K562 treated with DMSO at 1 percent for 48 hours (cell line): ENCODE data around the gene HOXA10. TPM values are rescaled to one million over a fixed set of nuclear protein-coding genes. Genes with fewer than 3 reads are reported as not detected.

ENCODE experiments used
- total RNA-seq: library from RNA; unstranded; fragments of 300-600 nt; gene quantifications from 2 replicates; pipeline ENCODE4 v1.2.3, GENCODE V29; 2022; ENCODE audit warnings: low replicate concordance; ENCODE audit errors: extremely low read depth

HOXA10 gene
- not detected in 2 replicates for total RNA-seq

DNA sequence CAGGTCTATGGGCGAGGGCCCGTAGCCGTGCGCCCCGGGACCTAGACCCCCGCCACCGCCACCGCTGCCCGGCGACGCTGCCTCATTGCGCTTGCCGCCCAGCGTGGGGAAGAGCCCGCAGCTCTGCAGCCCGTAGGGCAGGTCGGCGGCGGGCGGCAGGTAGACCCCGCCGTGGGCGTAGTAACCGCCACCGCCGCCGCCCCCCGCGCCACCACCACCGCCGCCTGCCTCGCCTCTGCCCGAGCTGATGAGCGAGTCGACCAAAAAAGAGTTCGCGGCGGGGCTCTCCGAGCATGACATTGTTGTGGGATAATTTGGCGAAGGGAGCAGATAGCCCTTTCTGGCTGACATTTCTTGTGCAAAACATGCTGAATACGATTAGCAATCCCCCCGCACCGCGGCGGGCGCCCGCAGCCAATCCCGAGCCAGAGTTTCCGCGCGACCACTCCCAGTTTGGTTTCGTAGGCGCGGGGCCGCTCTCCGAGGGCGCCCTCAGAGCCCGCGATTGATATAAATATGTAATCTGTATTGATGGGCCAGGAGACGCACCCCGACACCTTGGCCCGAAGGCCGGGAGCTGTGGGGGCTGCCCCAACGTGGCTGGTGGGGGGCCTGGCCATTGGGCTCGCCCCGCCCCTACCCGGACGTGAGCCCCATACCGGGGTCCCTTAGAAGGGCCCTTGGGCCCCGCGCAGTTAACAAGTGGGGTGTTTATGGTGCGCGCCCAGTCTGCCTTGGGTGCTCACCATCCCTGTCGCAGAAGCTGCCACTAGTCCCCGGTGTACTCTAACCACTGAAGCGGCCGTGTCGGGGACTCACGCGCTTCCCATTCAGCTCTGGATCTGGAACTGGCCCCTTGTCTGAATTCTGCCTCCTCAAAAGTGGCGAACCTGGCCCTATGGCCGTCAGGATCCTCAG is at the start of gene HOXA10:
TSS of gene HOXA10 (minus strand) at position 365 of the 918 bp plus-strand sequence. CDS start at position 351, 14 bp downstream.

DNA sequence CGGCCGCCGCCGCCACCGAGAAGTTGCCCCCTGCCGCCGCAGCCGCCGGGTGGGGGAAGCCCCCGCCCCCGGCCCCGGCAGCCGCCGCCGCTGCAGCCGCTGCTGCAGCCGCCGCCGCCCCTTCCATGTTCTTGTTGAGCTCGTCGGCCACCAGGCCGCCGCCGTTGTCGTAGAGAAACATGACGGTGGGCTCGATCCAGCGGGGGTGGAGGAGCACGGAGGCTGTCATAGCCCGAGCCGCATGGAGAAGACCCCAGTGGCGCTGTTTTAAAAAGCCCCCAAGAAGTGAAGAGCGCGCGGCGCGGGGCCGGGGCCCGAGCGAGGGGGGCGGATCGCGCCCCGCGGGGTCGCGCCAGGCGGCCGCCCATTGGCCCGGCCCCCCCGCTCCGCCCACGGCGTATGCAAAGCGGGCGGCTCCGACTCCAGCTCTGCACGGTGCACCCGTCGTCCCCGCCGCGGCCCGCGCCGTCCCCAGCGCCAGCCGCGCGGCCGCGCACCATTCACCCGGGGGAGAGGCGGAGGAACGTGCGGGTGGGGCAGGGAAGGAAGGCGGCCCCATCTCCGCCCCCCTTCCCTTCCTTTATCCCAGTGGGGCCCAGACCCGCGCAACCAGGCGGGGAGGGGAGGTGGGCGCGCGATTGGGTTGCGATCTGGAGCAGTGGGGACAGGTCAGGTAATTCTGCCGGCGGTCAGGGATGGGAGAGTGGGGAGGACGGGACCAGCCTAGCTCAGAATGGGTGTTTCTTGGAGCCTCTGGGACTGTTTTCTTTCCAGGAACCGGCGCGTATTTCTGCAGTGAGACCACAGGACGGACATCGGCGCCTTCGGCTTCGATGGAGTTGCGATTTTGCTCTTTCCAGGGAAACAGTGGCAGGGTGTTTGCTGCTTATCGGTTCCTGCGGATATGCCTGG is 26.0 kb upstream of the HOXA10 start, which contains the start of gene HOXA13:
TSS of gene HOXA13 (minus strand) at position 243 of the 912 bp plus-strand sequence. CDS start at position 229, 14 bp downstream.

DNA sequence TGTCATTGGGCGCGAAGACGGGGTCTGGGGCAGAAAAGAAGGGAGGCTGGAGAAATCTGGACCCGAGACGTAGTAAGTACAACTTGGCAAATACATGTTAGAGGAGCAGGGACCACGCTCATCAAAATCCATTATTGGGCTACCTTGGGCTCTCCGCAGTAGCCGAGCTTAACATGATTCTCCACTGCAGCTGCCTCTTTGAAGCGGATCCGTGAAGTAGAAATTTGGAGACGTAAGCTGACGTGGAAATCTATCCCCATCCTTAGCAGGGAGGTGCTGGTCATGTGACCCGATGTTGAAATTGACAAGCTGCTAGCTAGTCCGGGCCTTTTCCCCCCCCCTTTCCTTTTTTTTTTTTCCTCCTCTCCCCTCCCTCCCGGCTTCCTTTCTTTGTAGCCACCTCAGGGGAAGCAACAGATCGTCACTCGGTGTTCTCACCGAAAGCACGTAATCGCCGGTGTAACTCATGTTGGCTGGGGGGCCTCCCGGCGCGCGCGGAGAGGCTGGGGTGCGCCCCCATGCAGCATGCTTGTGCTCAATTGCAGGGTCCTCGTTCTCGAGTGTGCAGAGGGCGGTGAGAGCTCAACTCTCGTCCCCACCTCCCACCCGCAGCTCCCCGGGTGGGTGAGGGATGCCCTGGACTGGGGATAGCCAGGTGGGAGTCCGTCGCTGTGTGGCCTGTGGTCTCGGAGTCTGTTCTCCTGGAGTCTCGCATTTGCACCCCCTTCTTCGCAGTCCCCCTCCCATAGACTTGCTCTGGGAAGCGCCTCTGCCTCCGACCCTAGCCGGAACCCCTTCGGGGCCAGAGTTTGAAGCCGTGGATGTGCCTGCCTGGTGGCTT is 11.1 kb upstream of the HOXA10 start, which contains the start of gene HOXA11:
TSS of gene HOXA11 (minus strand) at position 220 of the 841 bp plus-strand sequence. CDS start at position 132, 88 bp downstream.

DNA sequence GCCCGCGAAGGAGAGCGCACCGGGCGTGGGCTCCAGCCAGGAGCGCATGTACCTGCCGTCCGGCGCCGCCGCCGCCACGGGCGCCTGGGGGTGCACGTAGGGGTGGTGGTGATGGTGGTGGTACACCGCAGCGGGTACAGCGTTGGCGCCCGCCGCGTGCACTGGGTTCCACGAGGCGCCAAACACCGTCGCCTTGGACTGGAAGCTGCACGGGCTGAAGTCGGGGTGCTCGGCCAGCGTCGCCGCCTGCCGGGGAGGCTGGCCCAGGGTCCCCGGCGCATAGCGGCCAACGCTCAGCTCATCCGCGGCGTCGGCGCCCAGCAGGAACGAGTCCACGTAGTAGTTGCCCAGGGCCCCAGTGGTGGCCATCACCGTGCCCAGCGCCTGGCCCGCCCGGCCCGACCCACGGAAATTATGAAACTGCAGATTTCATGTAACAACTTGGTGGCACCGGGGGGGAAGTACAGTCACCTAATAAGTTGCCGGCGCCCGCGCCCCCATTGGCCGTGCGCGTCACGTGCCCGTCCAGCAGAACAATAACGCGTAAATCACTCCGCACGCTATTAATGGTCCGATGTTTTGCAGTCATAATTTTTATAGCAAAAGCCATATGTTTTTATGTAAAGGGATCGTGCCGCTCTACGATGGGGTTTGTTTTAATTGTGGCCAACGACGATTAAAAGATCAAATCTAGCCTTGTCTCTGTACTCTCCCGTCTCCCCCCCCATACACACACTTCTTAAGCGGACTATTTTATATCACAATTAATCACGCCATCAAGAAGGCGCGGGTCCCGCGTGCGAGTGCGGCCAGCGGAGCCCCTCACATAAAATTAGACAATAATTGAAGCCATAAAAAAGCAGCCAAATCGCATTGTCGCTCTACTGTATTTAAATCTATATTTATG is 8.8 kb downstream of the HOXA10 start, which contains the start of gene HOXA9:
TSS of gene HOXA9 (minus strand) at position 449 of the 907 bp plus-strand sequence. CDS start at position 369, 80 bp downstream.

DNA sequence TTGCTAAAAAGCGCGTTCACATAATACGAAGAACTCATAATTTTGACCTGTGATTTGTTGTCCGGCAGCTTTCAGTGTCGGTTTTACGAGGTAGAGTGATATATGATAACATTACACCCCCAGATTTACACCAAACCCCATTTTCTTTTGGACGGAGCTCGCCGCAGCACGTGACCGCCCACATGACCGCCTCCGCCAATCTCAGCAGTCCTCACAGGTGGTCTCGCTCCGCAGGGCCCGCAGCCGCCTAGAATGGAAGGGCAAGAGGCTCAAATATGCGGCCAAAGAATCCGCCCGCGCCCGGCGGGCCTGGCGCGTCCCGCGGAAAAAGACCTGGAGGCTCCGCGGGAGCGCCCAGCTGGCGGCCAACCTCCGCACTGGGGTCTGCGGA is 17.6 kb downstream of the HOXA10 start, which contains the start of gene HOXA7:
TSS of gene HOXA7 (minus strand) at position 168 of the 391 bp plus-strand sequence. CDS start at position 38, 130 bp downstream.

DNA sequence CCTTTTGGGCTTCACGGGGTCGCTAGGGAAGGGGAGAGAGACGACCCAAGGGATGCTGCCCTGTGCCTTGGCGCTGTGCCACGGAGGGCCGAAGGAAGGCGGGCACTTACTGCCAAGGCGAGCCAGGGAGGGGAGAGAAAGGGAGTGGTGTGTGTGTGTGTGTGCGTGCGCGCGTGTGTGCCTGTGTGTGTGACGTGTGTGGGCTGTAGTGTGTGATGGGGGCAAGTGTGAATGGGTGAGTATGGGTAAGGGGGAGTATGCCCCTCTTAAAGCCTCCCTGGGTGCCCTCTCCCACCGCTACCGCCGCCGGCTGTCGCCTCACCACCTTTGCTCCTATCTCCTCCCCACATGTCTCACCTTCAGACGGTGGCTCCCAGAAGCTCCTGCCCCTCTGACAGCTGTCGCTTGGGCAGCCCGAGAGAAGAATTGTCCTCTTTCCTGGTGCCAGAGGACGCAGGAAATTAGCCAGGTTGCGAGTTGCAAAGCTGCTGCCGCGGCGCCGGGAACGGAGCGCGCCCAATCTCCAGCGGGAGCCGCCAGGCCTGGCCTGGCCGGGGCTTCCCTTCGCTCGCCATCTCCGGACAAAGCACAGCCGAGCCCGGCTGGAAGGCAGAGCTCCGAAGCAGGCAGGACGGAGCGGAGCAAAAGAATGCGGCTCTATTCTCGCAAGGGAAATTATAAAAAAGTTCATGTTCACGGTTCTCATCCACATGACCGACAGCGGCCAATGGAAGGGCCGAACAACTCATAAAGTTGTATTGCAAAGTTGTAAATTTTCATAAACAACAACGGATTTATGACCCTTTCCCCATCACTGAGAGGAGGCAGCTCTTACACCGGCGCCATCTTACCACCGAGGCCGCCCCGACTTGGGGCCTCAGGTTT is 21.9 kb downstream of the HOXA10 start, which contains the start of gene HOXA3:
TSS of gene HOXA3 (minus strand) at position 653 of the 885 bp plus-strand sequence. CDS start 41,943 bp downstream, outside the sequence.

DNA sequence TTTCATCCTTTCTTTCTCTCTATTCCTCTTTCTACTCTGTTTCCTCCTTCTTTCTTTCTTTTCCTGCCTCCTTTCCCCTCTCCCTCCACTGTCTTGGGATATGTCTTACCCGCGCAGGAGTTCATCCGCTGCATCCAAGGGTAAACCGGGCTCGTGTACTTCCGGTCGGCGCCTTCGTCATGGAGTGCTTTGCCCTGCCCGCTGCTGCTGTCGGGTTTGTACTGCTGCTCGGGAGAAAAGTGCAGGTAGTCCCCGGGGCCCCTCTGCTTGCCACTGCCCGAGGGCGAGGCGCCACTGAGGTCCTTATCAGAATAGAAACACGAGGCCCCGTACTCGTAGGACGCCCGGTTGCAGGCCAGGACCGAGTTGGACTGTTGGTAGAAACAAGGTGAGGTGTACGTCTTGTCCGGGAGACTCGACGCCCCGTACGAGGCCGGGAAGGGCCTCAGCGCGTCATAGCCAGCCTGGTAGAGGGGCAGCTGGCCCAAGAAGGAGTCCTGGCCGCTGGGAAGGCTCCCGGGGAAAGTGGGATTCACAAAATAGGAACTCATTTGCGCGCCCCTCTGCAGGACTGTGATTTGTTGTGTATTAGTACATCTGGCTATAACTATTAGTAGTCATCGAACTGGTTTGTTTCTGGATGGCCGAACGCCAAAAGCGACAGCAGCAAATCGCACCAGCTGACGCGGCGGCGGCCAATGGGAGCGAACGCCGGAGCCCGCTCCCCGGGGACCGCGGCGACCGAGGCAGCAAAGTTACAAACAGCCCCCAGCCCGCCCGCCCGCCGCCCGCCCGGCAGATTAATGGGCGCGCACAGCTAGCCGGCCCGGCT is 26.7 kb downstream of the HOXA10 start, which contains the start of gene HOXA6:
TSS of gene HOXA6 (minus strand) at position 576 of the 832 bp plus-strand sequence. CDS start at position 551, 25 bp downstream.

DNA sequence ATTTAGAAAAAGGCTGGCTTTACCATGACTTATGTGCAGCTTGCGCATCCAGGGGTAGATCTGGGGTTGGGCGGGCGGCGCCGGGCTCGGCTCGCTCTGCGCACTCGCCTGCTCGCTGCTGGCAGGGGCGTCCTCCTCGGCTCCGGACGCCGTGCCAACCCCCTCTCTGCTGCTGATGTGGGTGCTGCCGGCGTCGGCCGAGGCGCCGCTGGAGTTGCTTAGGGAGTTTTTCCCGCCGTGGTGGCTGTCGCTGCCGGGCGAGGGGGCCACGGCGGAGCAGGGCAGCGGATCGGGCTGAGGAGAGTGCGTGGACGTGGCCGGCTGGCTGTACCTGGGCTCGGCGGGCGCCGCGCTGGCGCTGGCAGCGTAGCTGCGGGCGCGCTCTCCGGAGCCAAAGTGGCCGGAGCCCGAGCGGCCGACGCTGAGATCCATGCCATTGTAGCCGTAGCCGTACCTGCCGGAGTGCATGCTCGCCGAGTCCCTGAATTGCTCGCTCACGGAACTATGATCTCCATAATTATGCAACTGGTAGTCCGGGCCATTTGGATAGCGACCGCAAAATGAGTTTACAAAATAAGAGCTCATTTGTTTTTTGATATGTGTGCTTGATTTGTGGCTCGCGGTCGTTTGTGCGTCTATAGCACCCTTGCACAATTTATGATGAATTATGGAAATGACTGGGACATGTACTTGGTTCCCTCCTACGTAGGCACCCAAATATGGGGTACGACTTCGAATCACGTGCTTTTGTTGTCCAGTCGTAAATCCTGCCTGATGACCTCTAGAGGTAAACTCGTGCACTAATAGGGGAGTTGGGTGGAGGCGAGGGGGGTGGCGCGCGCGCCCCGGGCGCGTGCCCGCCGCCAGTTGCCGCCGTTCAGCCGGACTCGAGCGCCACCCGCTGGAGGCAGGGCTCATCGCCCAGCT is 30.8 kb downstream of the HOXA10 start, which contains the start of gene HOXA5:
TSS of gene HOXA5 (minus strand) at position 659 of the 927 bp plus-strand sequence. CDS start at position 585, 74 bp downstream.

DNA sequence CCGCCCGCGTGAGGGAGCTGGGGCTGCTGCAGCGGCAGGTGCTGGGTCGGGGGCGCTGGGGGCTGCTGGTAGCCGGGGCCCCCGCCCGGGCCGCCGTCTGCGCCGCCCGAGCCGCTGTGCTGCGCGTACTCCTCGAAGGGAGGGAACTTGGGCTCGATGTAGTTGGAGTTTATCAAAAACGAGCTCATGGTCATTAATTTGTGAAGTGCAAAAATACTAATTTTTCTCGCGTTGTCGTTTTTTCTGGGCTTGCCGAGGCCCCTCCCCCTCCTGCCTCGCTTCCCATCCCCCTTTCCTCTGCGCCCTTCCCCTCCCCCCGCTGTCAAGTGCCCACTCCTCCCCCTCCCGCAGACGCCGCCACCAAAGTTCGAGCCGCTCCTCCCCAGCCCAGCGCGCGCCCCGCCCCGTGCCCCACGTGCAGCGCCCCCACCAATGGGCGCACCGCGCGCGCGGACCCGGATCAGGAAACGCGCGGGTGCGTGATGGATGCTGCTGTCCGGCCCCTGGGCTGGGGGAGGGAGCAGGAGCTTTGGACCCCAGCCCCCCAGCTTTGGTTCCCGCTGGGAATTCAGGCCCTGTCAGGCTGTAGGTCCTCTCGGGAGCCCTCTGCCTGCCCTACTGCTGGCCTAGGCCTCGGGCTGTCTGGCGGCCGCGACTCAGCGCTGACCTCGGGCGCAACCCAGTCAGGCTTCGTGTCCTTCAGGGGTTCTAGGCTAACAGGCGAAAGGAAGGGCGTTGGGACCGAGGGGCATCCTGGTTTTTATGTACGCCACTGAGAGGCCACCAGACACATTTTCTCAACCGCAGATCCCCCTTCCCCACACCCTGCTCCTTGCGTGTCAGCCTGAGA is 43.4 kb downstream of the HOXA10 start, which contains the start of gene HOXA4:
TSS of gene HOXA4 (minus strand) at position 218 of the 850 bp plus-strand sequence. CDS start at position 194, 24 bp downstream.

Other genes starting within 250 kb of the HOXA10 start
- gene HOXA1, start 78.3 kb downstream of the HOXA10 start, total RNA-seq, result not detected in 2 replicates
- not detected in 2 replicates for gene HOXA2, start 71.6 kb downstream of the HOXA10 start, total RNA-seq
- not detected in 2 replicates for gene HOXA4, start 43.6 kb downstream of the HOXA10 start, total RNA-seq
- not detected in 2 replicates for gene HOXA5, start 30.6 kb downstream of the HOXA10 start, total RNA-seq
- gene HOXA6, start 26.5 kb downstream of the HOXA10 start, total RNA-seq, result not detected in 2 replicates
- gene HOXA3, start 21.7 kb downstream of the HOXA10 start, total RNA-seq, result not detected in 2 replicates
- gene HOXA7, start 17.6 kb downstream of the HOXA10 start, total RNA-seq, result not detected in 2 replicates
- not detected in 2 replicates for gene HOXA9, start 8.8 kb downstream of the HOXA10 start, total RNA-seq
- not detected in 2 replicates for gene HOXA11, start 10.9 kb upstream of the HOXA10 start, total RNA-seq
- gene HOXA13, start 25.8 kb upstream of the HOXA10 start, total RNA-seq, result not detected in 2 replicates
- not detected in 2 replicates for gene EVX1, start 68.5 kb upstream of the HOXA10 start, total RNA-seq